ENCODE results near the gene HIRIP3. TPM values are rescaled to one million over a fixed set of nuclear protein-coding genes. Genes with fewer than 3 reads are reported as not detected.

The HIRIP3 gene
- total RNA-seq, 1 experiment from 2014 or later: 25.3 TPM

- Histone ChIP-seq H3K4me1 (ENCODE audit: control insufficient read depth, insufficient read depth, low read length) (0 out of 2 replicates have a peak, but pooled peaks cover 3% of the 10 kb centered on the region), H3K27ac (ENCODE audit: low read length) (no peak overlapping the region), H3K9me3 (ENCODE audit: control insufficient read depth, insufficient read depth, low read depth, low read length) (no peaks in the 10 kb centered on the region), H3K27me3 (ENCODE audit: control insufficient read depth, insufficient read depth, low read length) (no peaks in the 10 kb centered on the region), H3K36me3 (ENCODE audit: control insufficient read depth, insufficient read depth, low read length) (no peaks in the 10 kb centered on the region), H3K4me3 (ENCODE audit: low read depth in 2 of 2, low read length in 2 of 2) (no peak overlapping the region)
- ChIA-PET CTCF (no interaction called here), POLR2A (no interaction called here)
- DNase-seq (ENCODE audit: low read depth, low spot score) (no peak), ATAC-seq (no peak)
- in situ Hi-C loops (cut with HindIII; ENCODE audit: low pct_unique_long_range_greater_than_20kb, low sequenced_read_pairs) (no loop called here), intact Hi-C loops (cut with micrococcal nuclease; ENCODE audit: unreplicated experiment) (no loop called here)
- no TSS peak for BruUV-seq (replicated peaks)
- TF ChIP-seq CTCF (IDR thresholded peaks at IDR 0.05) (no peak), REST (IDR thresholded peaks at IDR 0.05; ENCODE audit: insufficient read depth in 1 of 2, low read depth in 2 of 2, low read length in 1 of 2) (no peak), POLR2AphosphoS5 (IDR thresholded peaks at IDR 0.05; ENCODE audit: low read depth, low read length) (no peak), TCF7L2 (IDR thresholded peaks at IDR 0.05; ENCODE audit: low read depth, low read length) (no peak), SIN3A (IDR thresholded peaks at IDR 0.05; ENCODE audit: borderline replicate concordance, insufficient read depth, low read depth, low read length) (no peak)
Observed at GRCh38 chr16:30003670-30004423, 8.4 kb upstream of the HIRIP3 start.

- no peak for ATAC-seq
- in situ Hi-C loops (cut with HindIII; ENCODE audit: low pct_unique_long_range_greater_than_20kb, low sequenced_read_pairs): no loop called here
- intact Hi-C loops (cut with micrococcal nuclease; ENCODE audit: unreplicated experiment): no loop called here
- H3K27me3 ChIP-seq (ENCODE audit: control insufficient read depth, insufficient read depth, low read length): no peaks in the 10 kb centered on the region
- H3K9me3 ChIP-seq (ENCODE audit: control insufficient read depth, insufficient read depth, low read depth, low read length): no peaks in the 10 kb centered on the region
- CTCF ChIA-PET: no interaction called here
- no peak for DNase-seq (ENCODE audit: low read depth, low spot score)
- no TSS peak for BruUV-seq (replicated peaks)
- no peaks in the 10 kb centered on the region; the same call in 1 of the 2 replicates for H3K36me3 ChIP-seq (ENCODE audit: control insufficient read depth, insufficient read depth, low read length)
- H3K27ac ChIP-seq (ENCODE audit: low read length): no peak overlapping the region
- no peak overlapping the region for H3K4me3 ChIP-seq (ENCODE audit: low read depth in 2 of 2, low read length in 2 of 2)
- H3K4me1 ChIP-seq (ENCODE audit: control insufficient read depth, insufficient read depth, low read length): 0 out of 2 replicates have a peak, but pooled peaks cover 3% of the 10 kb centered on the region
- POLR2A ChIA-PET: no interaction called here
- no peak for TF ChIP-seq REST (IDR thresholded peaks at IDR 0.05; ENCODE audit: insufficient read depth in 1 of 2, low read depth in 2 of 2, low read length in 1 of 2)
- no peak for TF ChIP-seq TCF7L2 (IDR thresholded peaks at IDR 0.05; ENCODE audit: low read depth, low read length)
- no peak for TF ChIP-seq POLR2AphosphoS5 (IDR thresholded peaks at IDR 0.05; ENCODE audit: low read depth, low read length)
- TF ChIP-seq CTCF (IDR thresholded peaks at IDR 0.05): no peak
- TF ChIP-seq SIN3A (IDR thresholded peaks at IDR 0.05; ENCODE audit: borderline replicate concordance, insufficient read depth, low read depth, low read length): no peak
Observed at GRCh38 chr16:30002614-30003346, 7.4 kb upstream of the HIRIP3 start.

Data from Panc1 (cell line).